NCI-H2171 treated with DMSO at 0.1 percent for 48 hours (cell line): Measurements from ENCODE around the gene HYDIN.
"Not testable (repeated sequence)": the region's sequence is repeated elsewhere in the genome, so short reads cannot be mapped to it uniquely, and the experiment has no call there.

ENCODE experiments used
- DNase-seq: peaks from one replicate; lab custom pipeline; 2025; lab: John Stamatoyannopoulos, UW

The HYDIN gene

GRCh38 chr16:71225145-71225544 is 5.4 kb downstream of the HYDIN start:
- no peak for DNase-seq

GRCh38 chr16:71218306-71218963 is 12.1 kb downstream of the HYDIN start:
- DNase-seq = peak; percentile 3

- peak; percentile 30 for DNase-seq
Measured at GRCh38 chr16:71217506-71217905, 13.0 kb downstream of the HYDIN start.

GRCh38 chr16:71216714-71217113 is 13.8 kb downstream of the HYDIN start:
- no peak for DNase-seq

GRCh38 chr16:71214746-71215381 is 15.7 kb downstream of the HYDIN start:
- peak; percentile 49 for DNase-seq

- DNase-seq = no peak
Measured at GRCh38 chr16:71205482-71206131, 24.9 kb downstream of the HYDIN start.

GRCh38 chr16:71203631-71204030 is 26.9 kb downstream of the HYDIN start:
- DNase-seq = no peak

- no peak for DNase-seq
Measured at GRCh38 chr16:71201556-71201955, 29.0 kb downstream of the HYDIN start.

GRCh38 chr16:71201054-71201453 is 29.5 kb downstream of the HYDIN start:
- DNase-seq = no peak

- DNase-seq = no peak
Measured at GRCh38 chr16:71198408-71198807, 32.1 kb downstream of the HYDIN start.

GRCh38 chr16:71192387-71192786 is 38.1 kb downstream of the HYDIN start:
- no peak for DNase-seq

- DNase-seq = no peak
Measured at GRCh38 chr16:71188956-71189712, 41.4 kb downstream of the HYDIN start.

- no peak for DNase-seq
Measured at GRCh38 chr16:71185347-71185746, 45.2 kb downstream of the HYDIN start.

GRCh38 chr16:71179569-71179968 is 51.0 kb downstream of the HYDIN start:
- no peak for DNase-seq

GRCh38 chr16:71172481-71173207 is 57.9 kb downstream of the HYDIN start:
- DNase-seq = no peak

- DNase-seq = not testable (repeated sequence)
Measured at GRCh38 chr16:71161007-71161406, 69.5 kb downstream of the HYDIN start.

- DNase-seq = not testable (repeated sequence)
Measured at GRCh38 chr16:71157278-71157677, 73.2 kb downstream of the HYDIN start.

GRCh38 chr16:71153329-71153728 is 77.2 kb downstream of the HYDIN start:
- DNase-seq = not testable (repeated sequence)

- DNase-seq = not testable (repeated sequence)
Measured at GRCh38 chr16:71151654-71152053, 78.9 kb downstream of the HYDIN start.

GRCh38 chr16:71143246-71143645 is 87.3 kb downstream of the HYDIN start:
- not testable (repeated sequence) for DNase-seq

GRCh38 chr16:71110565-71110964 is 120.0 kb downstream of the HYDIN start:
- DNase-seq = not testable (repeated sequence)
